Type B pancreatic cell (in vitro differentiated cells): Measurements from ENCODE around the gene GHRH. TPM values are rescaled to one million over a fixed set of nuclear protein-coding genes. Genes with fewer than 3 reads are reported as not detected.

Experiments used
- DNase-seq: peaks from one replicate; pipeline ENCODE4 v3.0.0; 2021; ENCODE audit warnings: mixed read lengths; ENCODE audit not compliant: unreplicated experiment; ENCODE audit errors: extremely low spot score
- H3K27ac Mint-ChIP-seq: 2 replicates; pipeline ENCODE4 v1.8.0; 2021; ENCODE audit warnings: mild to moderate bottlenecking, mixed read lengths
- H3K27me3 Mint-ChIP-seq: 2 replicates; pipeline ENCODE4 v1.8.0; 2021; ENCODE audit warnings: mixed read lengths
- H3K36me3 Mint-ChIP-seq: 2 replicates; pipeline ENCODE4 v1.8.0; 2021; ENCODE audit warnings: mixed read lengths
- H3K4me1 Mint-ChIP-seq: one replicate; pipeline ENCODE4 v1.8.0; 2021; ENCODE audit warnings: mixed read lengths; ENCODE audit not compliant: unreplicated experiment
- H3K4me3 Mint-ChIP-seq: 2 replicates; pipeline ENCODE4 v1.8.0; 2021; ENCODE audit warnings: mild to moderate bottlenecking, mixed read lengths
- H3K9me3 Mint-ChIP-seq: 2 replicates; pipeline ENCODE4 v1.8.0; 2021; ENCODE audit warnings: mixed read lengths
- CTCF ChIP-seq: fragments of 200-600 bp; sonication (generic); conservative IDR thresholded peaks from 2 replicates; pipeline ENCODE4 v1.5.0; 2021; ENCODE audit warnings: antibody characterized with exemption, mild to moderate bottlenecking
- total RNA-seq: library from RNA; stranded (reverse); gene quantifications from 2 replicates; pipeline ENCODE4 v1.2.1, GENCODE V29; 2021; ENCODE audit warnings: low replicate concordance

Gene GHRH
- total RNA-seq, 1 donor from 2014 or later, result 0.77 TPM

DNA sequence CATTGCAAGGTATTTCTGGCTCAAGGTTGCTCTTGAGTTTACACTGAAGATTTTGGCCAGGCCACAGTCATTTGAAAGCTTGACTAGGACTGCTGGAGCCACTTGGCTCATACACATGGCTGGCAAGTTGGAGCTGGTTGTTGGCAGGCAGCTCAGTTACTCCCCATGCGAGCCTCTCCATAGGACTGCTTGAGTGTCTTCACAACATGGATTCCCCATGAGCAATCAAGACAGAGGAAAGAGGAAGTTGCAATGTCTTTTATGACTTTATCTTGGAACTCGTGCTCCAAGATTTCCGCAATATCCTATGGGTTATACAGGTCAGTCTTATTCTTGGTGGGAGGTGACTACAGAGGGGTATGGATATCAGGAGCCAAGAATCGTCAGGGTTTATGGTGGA, 26.5 kb upstream of the GHRH start:
- no peak for DNase-seq
- H3K4me3 Mint-ChIP-seq, result peak overlapping the region; percentile 88
- no peak for TF ChIP-seq CTCF
- H3K27me3 Mint-ChIP-seq, result no peaks in the 10 kb centered on the region
- H3K4me1 Mint-ChIP-seq, result peaks cover 5% of the 10 kb centered on the region
- H3K27ac Mint-ChIP-seq, result peak overlapping the region; percentile 49
- H3K36me3 Mint-ChIP-seq, result peaks cover 16% of the 10 kb centered on the region
- no peaks in the 10 kb centered on the region for H3K9me3 Mint-ChIP-seq

- Mint-ChIP-seq H3K4me1 (peaks cover 9% of the 10 kb centered on the region), H3K36me3 (no peaks in the 10 kb centered on the region), H3K4me3 (no peak overlapping the region), H3K27me3 (no peaks in the 10 kb centered on the region), H3K27ac (no peak overlapping the region), H3K9me3 (no peaks in the 10 kb centered on the region)
- DNase-seq, result no peak
- TF ChIP-seq CTCF, result no peak
Measured at GRCh38 chr20:37285664-37286374, 24.2 kb upstream of the GHRH start.

DNA sequence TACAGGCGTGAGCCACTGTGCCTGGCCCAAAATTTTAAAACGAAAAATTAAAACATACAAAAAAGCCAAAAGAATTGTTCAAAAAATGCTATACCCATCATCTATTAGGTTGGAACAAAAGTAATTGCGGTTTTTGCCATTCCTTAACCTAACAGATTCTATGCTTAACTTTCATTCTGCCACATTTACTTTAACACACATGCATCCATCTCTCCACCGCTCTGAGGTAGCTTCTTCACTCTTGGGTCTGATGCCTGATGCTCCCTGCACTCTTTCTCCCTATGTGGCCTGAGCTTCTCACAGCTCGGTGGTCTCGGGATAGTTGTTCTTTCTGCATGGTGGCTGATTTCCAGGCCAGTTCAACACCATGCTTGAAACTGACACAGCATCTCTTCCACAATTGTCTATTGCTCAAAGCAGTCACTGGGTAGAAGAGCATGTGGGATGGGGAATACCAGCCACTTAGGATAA, 23.1 kb upstream of the GHRH start:
- DNase-seq, result no peak
- Mint-ChIP-seq H3K4me3 (no peak overlapping the region), H3K4me1 (peaks cover 19% of the 10 kb centered on the region), H3K27me3 (no peaks in the 10 kb centered on the region), H3K9me3 (no peaks in the 10 kb centered on the region), H3K27ac (no peak overlapping the region), H3K36me3 (no peaks in the 10 kb centered on the region)
- no peak for TF ChIP-seq CTCF

DNA sequence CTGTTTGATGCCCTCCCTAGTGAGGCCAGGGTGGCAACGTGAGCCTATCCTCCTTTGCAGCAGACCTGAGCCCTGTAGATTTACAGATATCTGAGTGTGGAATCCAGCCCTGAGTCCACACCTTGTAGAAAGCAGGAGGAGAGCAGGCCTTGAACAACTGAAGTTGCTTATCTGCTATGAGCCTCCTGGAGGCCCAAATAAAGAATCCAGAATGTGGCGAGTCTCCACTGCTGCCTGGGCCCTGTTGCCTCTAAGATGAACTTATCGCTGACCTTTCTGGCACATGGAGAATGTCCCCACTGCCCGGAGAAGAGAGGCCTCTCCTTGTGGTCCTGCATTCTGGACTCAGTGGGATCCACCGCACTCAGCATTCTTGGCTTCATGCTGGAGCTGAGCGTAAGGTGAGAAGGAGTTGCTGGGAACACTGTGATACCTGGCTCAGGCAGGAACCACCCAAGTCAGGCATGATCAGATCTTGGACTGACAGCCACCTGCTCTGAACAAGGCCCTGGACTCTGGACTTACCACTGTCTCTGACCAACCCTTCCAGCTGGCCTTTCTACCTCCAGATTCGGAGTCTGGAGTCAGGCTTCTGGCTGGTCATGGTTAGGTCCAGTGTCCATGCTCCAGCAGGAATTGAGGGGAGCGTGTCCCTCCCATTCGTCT, 22.0 kb upstream of the GHRH start:
- Mint-ChIP-seq H3K27me3 (no peaks in the 10 kb centered on the region), H3K4me1 (peaks cover 19% of the 10 kb centered on the region), H3K27ac (peak overlapping the region; percentile 21), H3K36me3 (no peaks in the 10 kb centered on the region), H3K4me3 (no peak overlapping the region), H3K9me3 (no peaks in the 10 kb centered on the region)
- no peak for DNase-seq
- TF ChIP-seq CTCF, result no peak

DNA sequence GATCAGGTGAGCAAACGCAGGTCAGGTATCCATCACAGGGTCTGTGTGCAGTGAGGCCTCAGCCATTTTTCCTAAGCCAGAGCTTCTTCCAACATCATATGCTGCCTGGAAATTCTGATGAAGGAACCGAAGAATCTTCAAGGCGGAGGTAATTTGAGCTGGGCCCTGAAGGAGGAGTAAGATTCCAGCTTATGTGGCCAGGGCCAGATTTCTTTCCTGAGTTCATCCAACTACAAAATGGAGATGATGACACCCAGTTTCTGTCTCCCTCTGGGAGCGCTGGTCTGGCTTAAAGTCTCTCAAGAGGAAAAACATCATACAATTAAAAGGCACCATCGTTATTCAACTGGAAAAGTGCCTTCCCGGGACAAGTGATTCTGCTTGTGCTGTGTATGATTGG, 20.9 kb upstream of the GHRH start:
- H3K9me3 Mint-ChIP-seq, result no peaks in the 10 kb centered on the region
- no peak for DNase-seq
- H3K27ac Mint-ChIP-seq, result peak overlapping the region; percentile 70
- no peaks in the 10 kb centered on the region for H3K27me3 Mint-ChIP-seq
- H3K36me3 Mint-ChIP-seq, result no peaks in the 10 kb centered on the region
- peaks cover 19% of the 10 kb centered on the region for H3K4me1 Mint-ChIP-seq
- H3K4me3 Mint-ChIP-seq, result no peak overlapping the region
- TF ChIP-seq CTCF, result peak; percentile 50
